Measurements from ENCODE around the gene TGFBR1.

Gene TGFBR1

DNA sequence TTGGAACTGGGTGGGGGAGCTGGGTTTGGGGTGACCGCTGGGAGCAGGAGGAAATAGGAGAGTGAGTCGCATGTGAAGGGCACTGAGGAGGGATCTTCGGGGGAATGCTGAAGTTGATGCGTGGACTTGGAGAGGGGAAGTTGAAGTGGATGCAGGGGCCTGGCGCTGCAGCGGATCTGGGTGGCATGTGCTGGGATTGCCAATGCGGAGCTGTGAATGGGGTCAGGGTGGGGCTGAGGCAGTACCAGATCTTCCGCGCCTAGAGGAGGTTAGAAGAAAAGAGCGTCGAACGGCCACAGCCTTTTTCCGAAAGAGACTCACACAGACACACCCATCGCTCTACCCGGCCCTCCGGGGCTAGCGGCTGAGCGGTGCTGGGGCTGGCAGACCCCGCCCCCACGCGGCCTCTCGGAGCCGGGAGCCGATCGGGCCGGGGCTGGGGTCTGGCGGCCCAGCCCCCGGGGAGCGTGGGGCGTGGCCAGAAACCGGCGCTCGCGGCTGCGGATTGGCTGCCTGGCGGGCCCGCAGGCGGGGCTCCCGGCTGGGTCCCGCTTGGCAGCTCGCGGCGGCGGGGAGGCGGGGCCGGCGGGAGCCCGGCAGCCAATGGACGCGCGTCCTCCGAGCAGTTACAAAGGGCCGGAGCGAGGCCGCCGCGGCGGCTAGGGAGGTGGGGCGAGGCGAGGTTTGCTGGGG, at the start of gene TGFBR1:
TSS of gene TGFBR1 (plus strand) at position 655 of the 693 bp plus-strand sequence. CDS start 93 bp downstream, outside the sequence.
- peak; percentile 66 for DNase-seq

DNA sequence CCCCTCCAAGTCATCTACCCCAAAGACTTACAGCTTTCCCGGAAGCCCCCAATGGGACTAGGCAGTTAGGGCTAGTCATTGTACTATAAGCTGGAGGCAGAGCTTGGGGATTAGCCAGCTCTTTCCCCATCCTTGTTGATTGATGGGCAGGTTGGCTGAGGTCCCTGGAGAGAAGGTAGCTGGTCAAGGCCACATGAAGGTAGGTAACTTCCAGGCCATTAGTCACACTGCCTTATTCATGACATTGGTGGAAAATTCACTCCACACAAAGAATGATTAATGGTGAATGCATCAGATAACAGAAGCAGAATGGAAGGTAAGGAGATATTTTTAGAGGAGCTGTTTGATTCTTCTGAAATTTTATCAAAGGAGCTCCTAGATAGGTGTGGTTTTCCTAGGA, 49.5 kb upstream of the TGFBR1 start:
- DNase-seq = no peak

DNA sequence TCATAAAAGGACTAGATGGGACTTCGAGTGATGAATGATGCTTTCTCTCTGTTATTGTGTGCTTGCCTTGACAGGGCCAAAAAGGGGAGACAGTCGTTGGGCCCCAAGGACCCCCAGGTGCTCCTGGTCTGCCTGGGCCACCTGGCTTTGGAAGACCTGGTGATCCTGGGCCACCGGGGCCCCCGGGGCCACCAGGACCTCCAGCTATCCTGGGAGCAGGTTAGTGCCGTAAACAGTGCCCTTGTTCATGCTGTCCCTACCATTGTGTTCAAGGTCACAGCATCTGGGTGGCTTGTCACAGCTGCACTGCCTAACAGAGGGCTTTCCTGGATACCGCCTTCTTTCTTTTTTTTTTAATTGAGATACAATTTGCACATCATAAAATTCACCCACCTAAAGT, 48.7 kb upstream of the TGFBR1 start:
- DNase-seq = no peak

DNA sequence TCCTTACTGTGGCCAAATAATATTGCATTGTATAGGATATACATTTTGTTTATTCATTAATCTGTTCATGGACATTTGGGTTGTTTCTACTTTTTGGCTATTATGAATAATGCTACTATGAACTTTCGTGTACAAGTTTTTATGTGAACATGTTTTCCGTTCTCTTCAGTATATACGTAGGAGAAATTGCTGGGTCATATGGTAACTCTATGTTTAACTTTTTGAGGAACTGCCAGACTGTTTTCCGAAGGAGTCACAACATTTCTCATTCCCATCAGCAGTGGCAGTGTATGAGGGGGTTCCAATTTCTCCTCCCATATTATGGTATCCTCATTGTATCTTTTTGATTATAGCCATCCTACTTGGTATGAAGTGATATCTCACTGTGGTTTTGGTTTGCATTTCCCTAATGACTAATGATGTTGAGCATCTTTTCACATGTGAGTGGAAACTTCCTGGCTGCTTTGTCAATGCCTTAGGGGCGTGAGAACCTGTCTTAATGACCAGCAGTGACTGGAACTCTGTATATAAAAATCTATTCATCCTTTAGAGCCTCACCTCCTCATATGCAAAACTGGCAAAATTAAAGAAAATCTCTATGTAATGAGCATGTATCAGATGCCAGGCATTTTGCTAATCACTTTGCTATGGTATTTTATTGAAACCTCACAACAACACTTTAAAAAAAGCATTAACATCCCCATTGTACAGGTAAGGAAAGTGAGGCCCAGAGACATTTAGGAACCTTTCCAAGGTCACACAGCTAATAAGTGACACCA, 47.8 kb upstream of the TGFBR1 start:
- no peak for DNase-seq

DNA sequence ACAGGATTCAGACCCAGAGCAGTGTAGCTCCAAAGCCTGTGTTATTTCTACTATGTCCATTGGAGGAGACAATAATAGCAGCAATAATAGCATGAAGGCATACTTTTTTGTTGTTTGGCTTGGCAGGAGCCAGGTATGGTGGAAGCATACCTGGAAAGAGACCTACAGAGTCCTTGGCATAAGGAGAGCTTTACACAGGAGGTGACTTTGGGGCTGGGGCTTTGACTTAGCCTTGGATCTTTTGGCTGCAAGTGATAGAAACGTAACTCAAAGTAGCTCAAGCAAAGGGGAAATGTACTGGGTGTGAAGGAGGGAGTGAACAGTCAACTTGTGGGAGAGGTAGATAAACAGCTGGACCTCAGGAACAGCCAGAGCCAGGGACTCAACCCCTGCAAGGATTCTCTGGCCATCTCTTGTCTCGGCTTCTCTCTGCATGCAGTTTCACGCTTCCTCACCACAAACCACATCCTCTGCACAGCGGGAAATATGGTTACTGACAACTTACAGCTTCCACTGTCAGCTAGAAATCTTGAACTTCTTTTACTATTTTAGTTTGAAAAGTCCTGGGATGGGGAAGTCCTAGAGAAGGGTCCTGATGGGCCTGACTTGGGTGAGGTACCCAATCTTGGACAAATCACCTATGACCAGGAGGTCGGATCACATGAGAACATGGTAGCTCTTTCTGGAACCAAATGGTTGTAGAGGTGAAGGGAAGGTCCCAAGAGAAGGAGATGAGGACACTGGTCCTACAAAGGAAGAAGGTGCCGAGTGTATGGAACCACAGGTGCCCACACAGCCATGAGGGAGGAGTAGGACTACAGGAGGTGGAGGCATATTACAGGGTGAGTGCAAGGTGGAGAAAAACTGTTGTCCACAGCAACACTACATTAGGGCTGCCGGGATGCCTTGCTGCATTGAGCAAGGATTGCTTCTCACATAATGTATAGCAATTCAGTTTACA, 47.0 kb upstream of the TGFBR1 start:
- peak; percentile 89 for DNase-seq

DNA sequence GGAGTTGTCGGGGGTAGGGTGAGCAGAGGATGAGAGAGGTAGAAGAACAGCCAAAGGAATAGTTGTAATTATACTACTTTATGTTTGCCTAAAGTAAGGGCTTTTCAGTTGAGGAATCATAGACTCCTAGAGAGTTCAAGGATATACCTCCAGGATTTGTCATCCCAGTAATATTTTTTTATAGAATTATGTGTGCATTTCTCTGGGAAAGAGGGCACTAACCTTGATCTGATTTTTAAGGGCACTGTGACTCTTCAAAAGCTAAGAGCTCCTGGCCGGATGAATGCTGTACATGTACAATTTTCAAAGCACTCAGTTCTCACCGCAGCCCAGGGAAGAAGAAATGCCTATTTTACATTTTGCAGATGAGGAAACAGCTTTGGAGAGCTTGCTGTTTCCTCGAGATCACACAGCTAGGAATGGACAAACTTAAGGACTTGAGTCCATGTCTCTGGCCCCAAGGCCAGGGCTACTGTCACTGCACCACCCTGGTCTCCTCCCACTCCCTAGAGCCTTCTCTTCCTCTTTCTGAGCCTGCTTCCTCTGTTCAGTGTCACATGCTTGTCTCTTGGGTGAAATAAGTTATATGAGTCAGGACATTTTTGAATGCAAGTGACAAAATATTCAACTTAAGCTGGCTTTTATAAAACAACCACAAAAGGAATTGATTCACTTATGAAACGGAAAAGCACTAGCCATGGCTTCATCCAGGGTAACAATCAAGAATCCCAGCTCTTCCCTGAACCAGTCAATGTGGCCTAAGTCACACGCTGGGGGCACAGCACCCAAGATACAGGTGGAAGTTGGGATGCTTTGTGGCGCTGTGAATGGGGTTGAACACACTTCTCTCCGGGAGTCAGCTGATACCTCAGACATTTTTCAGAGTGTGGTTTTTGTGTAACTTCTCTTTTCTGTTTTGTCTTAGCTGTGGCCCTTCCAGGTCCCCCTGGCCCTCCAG, 45.7 kb upstream of the TGFBR1 start:
- DNase-seq = peak; percentile 82

DNA sequence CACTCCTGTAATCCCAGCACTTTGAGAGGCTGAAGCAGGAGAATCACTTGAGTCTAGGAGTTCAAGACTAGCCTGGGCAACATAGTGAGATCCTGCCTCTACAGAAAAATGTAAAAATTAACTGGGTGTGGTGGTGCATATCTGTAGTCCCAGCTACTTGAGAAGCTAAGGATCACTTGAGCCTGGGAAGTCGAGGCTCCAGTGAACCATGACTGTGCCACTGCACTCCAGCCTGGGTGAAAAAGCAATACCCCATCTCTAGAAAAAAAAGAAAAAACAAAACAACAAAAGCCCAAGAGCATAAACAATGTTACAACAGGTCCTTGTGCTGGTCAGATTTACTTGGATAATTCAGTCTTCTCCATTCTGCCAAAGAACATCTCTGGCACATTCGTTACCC, 44.3 kb upstream of the TGFBR1 start:
- no peak for DNase-seq

DNA sequence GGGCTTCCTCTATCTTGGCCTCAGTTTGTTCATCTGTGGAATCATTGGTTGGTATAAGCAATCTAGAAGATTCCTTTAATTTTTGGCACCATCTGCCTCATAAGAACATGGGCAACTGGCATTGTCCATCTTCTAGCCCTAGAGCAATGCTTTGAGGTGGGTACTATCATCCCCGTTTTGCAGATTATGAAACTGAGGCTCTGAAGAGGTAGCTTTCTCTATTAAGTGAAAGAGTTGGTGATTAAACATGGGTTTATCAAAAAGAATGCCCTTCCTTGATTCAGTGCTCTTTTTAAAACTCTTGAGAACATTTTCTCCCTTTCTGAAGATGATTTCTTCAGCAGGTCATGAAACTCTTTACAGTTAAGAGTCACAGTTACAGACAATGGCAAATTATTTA, 42.4 kb upstream of the TGFBR1 start:
- DNase-seq = no peak

DNA sequence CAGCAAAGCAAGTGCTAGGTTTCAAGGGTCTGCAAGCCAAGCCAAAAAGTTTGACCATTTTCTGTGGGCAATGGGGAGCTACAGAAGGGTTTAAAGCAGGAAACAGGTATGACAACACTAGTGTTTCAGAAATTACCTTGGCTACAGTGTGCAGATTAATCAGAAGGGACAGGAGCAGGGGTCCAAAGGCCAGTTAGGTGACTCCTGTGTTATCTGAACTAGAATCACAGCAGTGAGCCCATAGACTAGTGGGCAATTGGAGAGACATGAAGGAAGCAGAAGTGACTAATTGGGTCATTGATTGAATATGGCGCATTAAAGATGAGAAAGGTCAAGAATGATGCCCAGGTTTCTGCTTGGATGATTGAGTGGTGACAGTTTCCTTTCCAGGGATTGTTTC, 41.4 kb upstream of the TGFBR1 start:
- DNase-seq = no peak

DNA sequence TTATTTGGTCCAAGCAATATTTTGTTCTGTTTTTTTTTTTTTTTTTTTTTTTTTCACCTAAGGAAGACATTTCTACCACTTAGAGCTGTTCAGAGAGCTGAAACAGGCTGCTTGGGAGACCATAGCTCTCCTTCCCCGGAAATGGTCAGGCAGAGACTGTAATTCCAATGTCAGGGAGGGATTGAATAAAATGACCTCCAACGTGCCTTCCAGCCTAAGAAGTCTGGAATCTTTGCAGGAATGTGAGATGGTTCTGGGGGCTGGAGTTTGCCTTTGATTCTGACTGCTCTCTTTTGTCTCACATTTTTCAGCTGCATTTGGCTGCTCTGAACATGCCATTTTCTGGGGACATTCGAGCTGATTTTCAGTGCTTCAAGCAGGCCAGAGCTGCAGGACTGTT, 38.3 kb upstream of the TGFBR1 start:
- no peak for DNase-seq

DNA sequence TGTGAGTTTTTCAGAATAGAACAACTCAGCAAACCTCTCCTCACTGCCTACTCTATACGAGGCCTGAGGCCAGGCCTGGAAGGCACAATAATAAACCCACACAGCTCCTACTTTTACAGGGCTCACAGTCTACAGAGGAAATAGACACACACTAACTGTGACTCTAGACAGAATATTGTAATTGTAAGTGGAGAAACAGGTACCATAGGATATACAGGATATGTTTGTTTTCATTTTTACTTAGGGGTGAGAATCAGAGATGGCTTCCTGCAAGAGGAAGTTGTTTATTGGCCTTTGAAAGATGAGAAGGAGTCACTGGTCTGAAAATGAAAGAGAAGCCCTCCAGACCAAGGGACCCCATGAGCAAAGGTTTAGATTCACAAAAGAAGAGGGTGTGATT, 35.8 kb upstream of the TGFBR1 start:
- no peak for DNase-seq

DNA sequence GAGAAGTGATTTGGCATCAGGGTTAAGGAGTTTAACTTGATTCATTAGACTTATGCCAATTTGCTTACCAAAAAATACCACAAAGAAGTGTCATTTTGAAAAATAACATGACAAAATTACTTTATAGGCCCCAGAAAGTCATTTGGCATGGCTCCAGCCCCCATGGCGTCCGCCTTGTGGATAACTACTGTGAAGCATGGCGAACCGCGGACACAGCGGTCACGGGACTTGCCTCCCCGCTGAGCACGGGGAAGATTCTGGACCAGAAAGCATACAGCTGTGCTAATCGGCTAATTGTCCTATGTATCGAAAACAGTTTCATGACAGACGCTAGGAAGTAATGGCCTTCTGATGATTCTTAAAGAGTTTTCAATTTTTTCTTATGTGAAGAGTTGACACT, 35.4 kb upstream of the TGFBR1 start:
- DNase-seq = no peak

DNA sequence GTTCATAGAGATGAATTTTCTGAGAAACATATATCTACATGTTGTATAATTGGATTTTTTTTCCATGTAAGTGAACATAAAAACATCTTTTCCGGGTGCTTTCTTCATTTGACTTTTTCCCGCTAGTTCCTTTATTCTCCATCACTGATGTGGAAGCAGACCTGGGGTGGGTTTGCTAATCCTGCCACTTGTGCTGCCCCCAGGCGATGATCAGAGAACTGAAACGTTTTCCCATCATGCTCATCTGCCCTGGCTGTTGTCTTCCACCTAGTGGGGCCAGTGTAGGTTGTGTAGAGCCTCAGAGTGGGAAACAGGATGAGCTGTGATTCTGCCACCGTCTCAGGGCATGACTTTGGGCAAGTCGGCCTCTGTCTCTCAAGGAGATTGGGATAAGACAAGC, 34.2 kb upstream of the TGFBR1 start:
- no peak for DNase-seq

DNA sequence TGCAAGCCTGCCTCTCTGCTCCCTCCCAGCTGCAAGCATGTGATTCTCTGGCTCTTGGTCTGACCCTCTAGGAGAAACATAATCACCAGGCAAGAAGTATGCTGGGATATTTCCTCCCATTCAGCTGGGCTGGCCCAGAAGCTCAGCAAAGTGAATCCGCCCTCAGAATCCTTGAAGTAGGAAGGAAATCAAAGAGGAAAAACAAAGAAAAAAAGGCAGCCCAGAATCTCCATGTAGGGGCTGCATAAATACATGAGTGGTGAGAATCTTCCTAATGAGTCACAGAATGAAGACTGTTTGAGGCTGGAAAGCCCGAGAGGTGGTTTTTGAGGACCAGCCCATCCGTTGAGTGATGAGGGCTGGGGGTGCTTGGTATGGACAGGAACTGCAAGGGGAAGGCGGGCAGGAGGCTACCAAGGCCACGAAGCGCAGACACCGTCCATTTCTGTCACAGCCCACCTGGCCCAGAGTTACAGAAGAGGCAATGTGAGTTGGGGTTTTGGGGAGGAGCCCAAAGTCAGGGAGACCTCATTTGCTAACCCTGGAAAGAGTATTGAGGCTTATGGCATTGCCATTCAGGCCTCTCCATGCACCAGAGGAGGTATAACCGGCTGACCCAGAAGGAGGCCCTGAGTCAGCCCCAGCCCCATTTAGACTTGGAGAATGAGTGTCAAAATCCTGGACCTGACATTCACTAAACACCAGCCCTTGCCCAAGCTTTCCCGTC, 33.4 kb upstream of the TGFBR1 start:
- DNase-seq = no peak

DNA sequence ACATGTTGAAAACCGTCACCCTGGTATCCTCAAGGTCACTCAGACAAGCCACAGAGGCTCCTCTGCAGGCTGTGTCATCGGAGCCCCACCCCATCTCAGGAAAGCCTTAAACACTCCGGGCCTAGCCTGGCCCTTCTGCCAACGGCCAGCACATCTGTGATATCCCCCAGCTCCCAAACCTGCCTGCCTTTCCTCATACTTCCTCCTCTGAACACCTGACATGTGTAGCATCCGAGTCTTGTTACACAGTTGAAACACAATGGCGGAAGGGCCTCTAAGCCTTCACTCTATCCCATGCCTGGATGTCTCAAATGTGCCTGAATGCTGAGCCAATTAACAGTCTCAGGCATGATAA, 32.9 kb upstream of the TGFBR1 start:
- DNase-seq = no peak

DNA sequence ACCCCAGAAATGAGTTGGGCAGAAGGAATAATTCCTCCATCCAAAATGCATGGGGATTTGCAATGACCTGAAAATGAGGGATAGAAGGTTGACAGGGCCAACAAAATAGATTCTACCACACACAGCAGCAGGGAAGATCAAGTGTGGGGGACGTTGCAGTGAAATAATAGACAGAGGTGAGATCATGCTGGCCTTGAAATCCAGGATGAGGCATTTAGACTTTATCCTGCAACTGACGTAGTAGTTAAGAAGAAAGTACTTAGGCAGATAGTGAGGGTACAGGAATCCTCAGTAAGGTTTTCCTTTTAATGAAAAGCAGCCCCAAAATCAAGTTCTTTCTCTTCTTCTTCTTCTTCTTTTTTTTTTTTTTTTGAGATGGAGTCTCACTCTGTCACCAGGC, 31.6 kb upstream of the TGFBR1 start:
- DNase-seq = no peak

DNA sequence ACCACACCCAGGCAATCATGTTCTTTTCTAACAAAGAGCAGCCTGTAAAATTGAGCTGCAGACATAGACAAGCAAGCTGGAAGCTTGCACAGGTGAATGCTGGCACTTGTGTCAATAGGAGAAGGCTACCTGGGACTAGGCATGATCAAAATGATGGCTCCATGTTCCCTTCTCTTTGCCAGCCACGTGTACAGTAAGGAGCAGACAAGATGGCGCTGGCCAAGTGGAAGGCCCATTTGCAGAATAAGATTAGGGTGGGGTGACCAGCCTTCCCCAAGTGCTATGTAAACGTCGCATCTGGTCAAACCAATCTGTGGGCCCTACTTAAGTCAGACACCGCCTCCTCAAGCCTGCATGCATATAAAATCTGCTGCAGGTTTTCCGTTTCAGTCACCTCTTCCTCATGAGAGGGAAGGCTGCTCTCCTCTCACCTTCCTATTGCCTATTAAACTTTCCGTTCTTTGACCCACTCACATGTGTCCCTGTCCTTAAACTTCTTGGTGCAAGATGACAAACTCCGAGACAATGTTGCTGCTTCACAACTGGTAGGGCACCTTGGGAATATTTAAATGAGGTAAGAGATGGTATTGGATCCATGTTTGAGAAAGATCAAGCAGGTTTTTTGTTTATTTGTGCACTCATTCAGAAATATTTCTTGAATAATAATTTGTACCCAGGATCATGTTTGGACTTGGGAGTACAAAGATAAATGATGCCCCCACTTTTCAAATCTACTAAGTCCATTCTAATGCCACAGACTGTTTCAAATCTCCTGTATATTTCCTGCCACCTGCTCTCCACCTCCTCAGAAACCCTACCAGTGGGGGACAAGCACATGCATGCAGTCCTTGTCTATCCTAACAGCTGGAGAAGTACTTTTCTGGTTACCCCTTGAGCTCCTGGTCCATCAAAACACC, 30.7 kb upstream of the TGFBR1 start:
- no peak for DNase-seq

DNA sequence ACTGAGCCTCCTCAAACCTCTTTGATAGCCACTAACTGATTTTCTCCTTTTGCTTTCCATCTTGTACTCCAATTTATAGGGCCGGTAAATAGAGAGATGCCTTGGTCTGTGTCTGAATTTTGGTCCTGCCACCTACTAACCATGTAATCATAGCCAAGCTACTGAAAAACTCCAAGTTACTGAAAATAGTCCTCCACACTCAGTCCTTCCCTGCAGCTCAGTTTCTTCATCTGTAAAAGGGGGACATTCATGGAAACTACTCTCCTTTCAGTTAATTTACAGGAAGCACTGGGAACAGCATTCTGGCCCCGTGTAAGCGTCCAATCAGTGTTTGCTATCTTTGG, 30.0 kb upstream of the TGFBR1 start:
- DNase-seq = no peak

DNA sequence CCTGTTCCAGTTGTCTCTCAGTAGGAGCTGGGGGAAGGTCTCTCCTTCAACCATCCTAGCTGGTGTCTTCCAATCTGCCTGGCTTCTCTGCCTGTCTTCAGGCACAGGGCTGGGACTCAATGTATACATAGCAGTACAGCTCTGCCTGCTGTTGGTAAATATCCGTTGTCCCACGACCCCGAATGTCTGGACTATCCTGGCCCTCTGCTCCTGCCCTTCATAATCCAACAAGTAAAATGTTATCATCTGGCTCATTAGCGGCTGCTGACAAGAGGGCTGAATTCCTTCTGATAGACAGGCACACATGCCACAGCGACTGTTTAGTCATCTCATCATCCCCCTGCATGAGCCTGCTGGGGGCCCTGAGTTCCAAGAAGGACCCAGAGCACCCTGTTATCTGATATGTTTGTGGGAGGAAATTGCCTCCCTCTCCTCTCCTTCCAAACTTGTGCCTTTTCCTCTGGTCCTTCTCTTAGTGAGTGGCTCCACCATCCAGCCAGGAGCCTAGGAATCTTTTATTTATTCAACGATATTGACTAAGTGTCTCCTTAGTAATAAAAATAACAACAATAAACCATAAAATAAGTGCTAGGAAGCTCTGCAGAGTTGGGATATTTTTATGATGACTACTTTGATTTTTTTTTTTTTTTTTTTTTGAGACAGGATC, 29.5 kb upstream of the TGFBR1 start:
- DNase-seq = peak; percentile 8

DNA sequence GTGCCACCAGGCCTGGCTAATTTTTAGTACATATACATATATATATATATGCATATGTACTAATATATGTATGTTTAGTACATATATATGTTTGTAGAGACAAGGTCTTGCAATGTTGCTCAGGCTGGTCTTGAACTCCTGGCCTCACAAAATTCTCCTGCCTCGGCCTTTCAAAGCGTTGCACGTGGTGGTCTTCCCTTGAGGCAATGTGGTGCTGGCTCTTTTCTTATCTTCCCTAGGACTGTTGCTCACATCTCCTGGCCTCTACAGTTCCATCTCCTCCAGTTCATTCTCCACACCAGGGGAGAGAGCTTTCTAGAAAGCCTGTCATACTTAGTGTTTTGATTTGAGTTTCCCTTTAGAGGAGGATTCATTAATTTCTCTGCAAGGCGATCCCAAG, 28.9 kb upstream of the TGFBR1 start:
- DNase-seq = no peak
